ENCODE measurements around the gene JMJD6.
"Not testable (repeated sequence)": the region's sequence is repeated elsewhere in the genome, so short reads cannot be mapped to it uniquely, and the experiment has no call there.

Gene JMJD6

GRCh38 chr17:76740329-76741118 lies 14.1 kb upstream of the JMJD6 start:
- Mint-ChIP-seq H3K4me3 (no peak overlapping the region), H3K27ac (no peak overlapping the region), H3K27me3 (no peaks in the 10 kb centered on the region), H3K4me1 (ENCODE audit: low read depth) (peaks cover 26% of the 10 kb centered on the region), H3K9me3 (ENCODE audit: low read depth) (no peaks in the 10 kb centered on the region), H3K36me3 (peaks cover 14% of the 10 kb centered on the region)

- Mint-ChIP-seq H3K4me3 (peak overlapping the region; percentile 23), H3K4me1 (ENCODE audit: low read depth) (peaks cover 30% of the 10 kb centered on the region), H3K36me3 (peaks cover 17% of the 10 kb centered on the region)
- not testable (repeated sequence) for H3K9me3 Mint-ChIP-seq (ENCODE audit: low read depth); H3K27me3 Mint-ChIP-seq; H3K27ac Mint-ChIP-seq
Observed at GRCh38 chr17:76739568-76740115, 13.2 kb upstream of the JMJD6 start.

GRCh38 chr17:76738468-76738850 lies 12.1 kb upstream of the JMJD6 start:
- peak overlapping the region; percentile 94 for H3K4me3 Mint-ChIP-seq
- H3K27ac Mint-ChIP-seq, result peak overlapping the region; percentile 97
- H3K27me3 Mint-ChIP-seq, result no peaks in the 10 kb centered on the region
- H3K36me3 Mint-ChIP-seq, result peaks cover 29% of the 10 kb centered on the region
- H3K9me3 Mint-ChIP-seq (ENCODE audit: low read depth), result no peaks in the 10 kb centered on the region
- H3K4me1 Mint-ChIP-seq (ENCODE audit: low read depth), result peaks cover 40% of the 10 kb centered on the region

GRCh38 chr17:76737676-76738467 lies 11.5 kb upstream of the JMJD6 start, which contains the start of gene MFSD11:
Gene MFSD11 (plus strand): TSS chr17:76738119. CDS start chr17:76738353, 234 bp downstream.
- H3K27me3 Mint-ChIP-seq, result no peaks in the 10 kb centered on the region
- peaks cover 46% of the 10 kb centered on the region for H3K4me1 Mint-ChIP-seq (ENCODE audit: low read depth)
- H3K36me3 Mint-ChIP-seq, result peaks cover 33% of the 10 kb centered on the region
- peak within 1 kb of the TSS; percentile 94 for H3K4me3 Mint-ChIP-seq
- H3K9me3 Mint-ChIP-seq (ENCODE audit: low read depth), result no peaks in the 10 kb centered on the region
- peak within 1 kb of the TSS; percentile 97 for H3K27ac Mint-ChIP-seq

- Mint-ChIP-seq H3K4me3 (peak within 1 kb of the TSS; percentile 99), H3K9me3 (ENCODE audit: low read depth) (no peaks in the 10 kb centered on the region), H3K27ac (peak within 1 kb of the TSS; percentile 97), H3K4me1 (ENCODE audit: low read depth) (peaks cover 52% of the 10 kb centered on the region), H3K27me3 (no peaks in the 10 kb centered on the region), H3K36me3 (peaks cover 30% of the 10 kb centered on the region)
Observed at GRCh38 chr17:76737082-76737675, 10.8 kb upstream of the JMJD6 start, which contains the start of gene SRSF2. Gene SRSF2 (minus strand): TSS chr17:76737331. CDS start chr17:76737160, 171 bp downstream.

- H3K27ac Mint-ChIP-seq, result peak overlapping the region; percentile 97
- peak overlapping the region; percentile 99 for H3K4me3 Mint-ChIP-seq
- peaks cover 56% of the 10 kb centered on the region for H3K4me1 Mint-ChIP-seq (ENCODE audit: low read depth)
- no peaks in the 10 kb centered on the region for H3K9me3 Mint-ChIP-seq (ENCODE audit: low read depth)
- no peaks in the 10 kb centered on the region for H3K27me3 Mint-ChIP-seq
- H3K36me3 Mint-ChIP-seq, result peaks cover 28% of the 10 kb centered on the region
Observed at GRCh38 chr17:76736349-76737081, 10.1 kb upstream of the JMJD6 start.

GRCh38 chr17:76735586-76736348 lies 9.4 kb upstream of the JMJD6 start:
- Mint-ChIP-seq H3K4me1 (ENCODE audit: low read depth) (peaks cover 57% of the 10 kb centered on the region), H3K27ac (peak overlapping the region; percentile 97), H3K4me3 (peak overlapping the region; percentile 99), H3K9me3 (ENCODE audit: low read depth) (no peaks in the 10 kb centered on the region), H3K27me3 (no peaks in the 10 kb centered on the region), H3K36me3 (peaks cover 28% of the 10 kb centered on the region)

- H3K36me3 Mint-ChIP-seq, result peaks cover 28% of the 10 kb centered on the region
- peaks cover 56% of the 10 kb centered on the region for H3K4me1 Mint-ChIP-seq (ENCODE audit: low read depth)
- peak overlapping the region; percentile 97 for H3K27ac Mint-ChIP-seq
- H3K9me3 Mint-ChIP-seq (ENCODE audit: low read depth), result no peaks in the 10 kb centered on the region
- H3K4me3 Mint-ChIP-seq, result peak overlapping the region; percentile 99
- no peaks in the 10 kb centered on the region for H3K27me3 Mint-ChIP-seq
Observed at GRCh38 chr17:76735006-76735405, 8.6 kb upstream of the JMJD6 start.

GRCh38 chr17:76734080-76734840 lies 7.9 kb upstream of the JMJD6 start:
- peak overlapping the region; percentile 99 for H3K4me3 Mint-ChIP-seq
- H3K9me3 Mint-ChIP-seq (ENCODE audit: low read depth), result no peaks in the 10 kb centered on the region
- H3K27me3 Mint-ChIP-seq, result no peaks in the 10 kb centered on the region
- peaks cover 58% of the 10 kb centered on the region for H3K4me1 Mint-ChIP-seq (ENCODE audit: low read depth)
- H3K36me3 Mint-ChIP-seq, result peaks cover 28% of the 10 kb centered on the region
- H3K27ac Mint-ChIP-seq, result peak overlapping the region; percentile 97

GRCh38 chr17:76733618-76733957 lies 7.2 kb upstream of the JMJD6 start:
- peaks cover 28% of the 10 kb centered on the region for H3K36me3 Mint-ChIP-seq
- no peaks in the 10 kb centered on the region for H3K27me3 Mint-ChIP-seq
- H3K4me3 Mint-ChIP-seq, result peak overlapping the region; percentile 99
- peaks cover 56% of the 10 kb centered on the region for H3K4me1 Mint-ChIP-seq (ENCODE audit: low read depth)
- H3K27ac Mint-ChIP-seq, result peak overlapping the region; percentile 97
- no peaks in the 10 kb centered on the region for H3K9me3 Mint-ChIP-seq (ENCODE audit: low read depth)

GRCh38 chr17:76732734-76733617 lies 6.6 kb upstream of the JMJD6 start:
- Mint-ChIP-seq H3K36me3 (peaks cover 28% of the 10 kb centered on the region), H3K27ac (peak overlapping the region; percentile 97), H3K4me1 (ENCODE audit: low read depth) (peaks cover 55% of the 10 kb centered on the region), H3K27me3 (no peaks in the 10 kb centered on the region), H3K9me3 (ENCODE audit: low read depth) (no peaks in the 10 kb centered on the region), H3K4me3 (peak overlapping the region; percentile 99)

All from activated naive CD8-positive, alpha-beta T cell (primary cell).